Measurements from ENCODE around the gene LTA4H.

- TF ChIP-seq CTCF (conservative IDR thresholded peaks at IDR 0.05; ENCODE audit: low read length) = peak; percentile 29; the same call in 1 of the 2 replicates
- no peak for TF ChIP-seq EZH2phosphoT487 (IDR thresholded peaks at IDR 0.05; ENCODE audit: borderline replicate concordance)
These were observed 19.7 kb downstream of the LTA4H start for GRCh38 chr12:96015672-96016071.

Measured in Loucy (cell line).